Smooth muscle cell (in vitro differentiated cells): Measurements from ENCODE around the gene LINC00632. TPM values are rescaled to one million over a fixed set of nuclear protein-coding genes. Genes with fewer than 3 reads are reported as not detected.
A peak's percentile ranks its signal among the peaks of the same experiment; 100 is the strongest.

Experiments used
- DNase-seq: peaks from one replicate; lab custom pipeline; 2025; ENCODE audit not compliant: unreplicated experiment; lab: John Stamatoyannopoulos, UW
- H2AFZ ChIP-seq: fragments of 200-600 bp; sonication (generic); 2 replicates; pipeline ENCODE4 v1.6.0; 2016; ENCODE audit warnings: antibody characterized with exemption, low read depth, mild to moderate bottlenecking
- H3F3A ChIP-seq: fragments of 200-600 bp; sonication (generic); 2 replicates; pipeline ENCODE4 v1.6.0; 2017; ENCODE audit warnings: antibody characterized with exemption, low read depth
- H3K27ac ChIP-seq: fragments of 200-600 bp; sonication (generic); 2 replicates; pipeline ENCODE4 v1.5.1; 2016; ENCODE audit warnings: low read depth, mild to moderate bottlenecking
- H3K27me3 ChIP-seq: fragments of 200-600 bp; sonication (generic); 2 replicates; pipeline ENCODE4 v1.6.1; 2016; ENCODE audit warnings: low read depth, mild to moderate bottlenecking
- H3K36me3 ChIP-seq: fragments of 200-600 bp; sonication (generic); 2 replicates; pipeline ENCODE4 v1.5.1; 2016; ENCODE audit warnings: low read depth
- H3K4me1 ChIP-seq: fragments of 200-600 bp; sonication (generic); 2 replicates; pipeline ENCODE4 v1.5.1; 2016; ENCODE audit warnings: low read depth
- H3K4me2 ChIP-seq: fragments of 200-600 bp; sonication (generic); 2 replicates; pipeline ENCODE4 v1.6.0; 2016; ENCODE audit warnings: mild to moderate bottlenecking
- H3K4me3 ChIP-seq: fragments of 200-600 bp; sonication (generic); 2 replicates; pipeline ENCODE4 v1.5.1; 2016; ENCODE audit warnings: mild to moderate bottlenecking
- H3K79me2 ChIP-seq: fragments of 200-600 bp; sonication (generic); 2 replicates; pipeline ENCODE4 v1.6.0; 2016; ENCODE audit warnings: low read depth, mild to moderate bottlenecking
- H3K9ac ChIP-seq: fragments of 200-600 bp; sonication (generic); 2 replicates; pipeline ENCODE4 v1.6.0; 2016; ENCODE audit warnings: low read depth
- H3K9me3 ChIP-seq: fragments of 200-600 bp; sonication (generic); replicated peaks from 2 replicates; pipeline ENCODE4 v1.5.1; 2016; ENCODE audit warnings: low read depth
- H4K20me1 ChIP-seq: fragments of 200-600 bp; sonication (generic); 2 replicates; pipeline ENCODE4 v1.6.0; 2016; ENCODE audit warnings: low read depth
- WGBS: methylation state at CpG from one replicate; pipeline ENCODE4 v1.1.7; 2016; ENCODE audit warnings: low lambda C conversion rate; 5-methylcytosine and 5-hydroxymethylcytosine counted together
- polyA plus RNA-seq: library from polyadenylated mRNA; unstranded; fragments of >200 nt; fragmentation: Nextera tagmentation; extraction: Ambion mirVana; gene quantifications from 2 replicates; pipeline ENCODE4 v1.2.1, GENCODE V29; 2016
- total RNA-seq: library from RNA; depleted of rRNA; stranded (reverse); fragments of >200 nt; gene quantifications from 2 replicates; pipeline ENCODE4 v1.2.3, GENCODE V29; 2014
- TF ChIP-seq, protein P1 (sequence below): fragments of 200-600 bp; sonication (generic); IDR thresholded peaks from 2 replicates; pipeline ENCODE4 v1.5.1; 2017; ENCODE audit warnings: borderline replicate concordance, mild to moderate bottlenecking, antibody characterized with exemption; ENCODE audit not compliant: insufficient read depth, poor library complexity, severe bottlenecking

LINC00632 gene
- total and polyA plus RNA-seq, 2 experiments from 2014 or later, result 109 to 770 TPM

DNA sequence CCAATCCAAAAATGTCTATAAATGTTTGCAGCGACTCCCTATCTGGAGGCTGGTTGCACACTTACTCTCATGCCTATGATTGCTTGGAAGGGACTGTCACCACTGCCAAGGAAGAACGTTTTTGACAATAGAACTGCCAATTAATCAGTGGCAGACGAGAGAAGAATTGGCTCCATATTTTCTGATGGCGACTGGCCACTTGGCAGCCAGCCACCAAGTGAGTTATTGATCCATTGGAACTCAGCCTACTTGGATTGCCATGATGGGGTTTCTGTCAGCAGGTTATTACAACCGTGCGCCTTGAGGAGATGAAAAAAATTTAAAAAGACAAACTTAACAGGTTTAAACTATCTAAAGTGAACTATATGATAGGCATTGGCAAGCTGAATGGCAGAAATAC is 47.4 kb downstream of the LINC00632 start:
- H3K4me3 ChIP-seq, result no peak overlapping the region
- no peak for DNase-seq
- WGBS, result 71% methylated on average over 6 of the region's 6 CpGs

DNA sequence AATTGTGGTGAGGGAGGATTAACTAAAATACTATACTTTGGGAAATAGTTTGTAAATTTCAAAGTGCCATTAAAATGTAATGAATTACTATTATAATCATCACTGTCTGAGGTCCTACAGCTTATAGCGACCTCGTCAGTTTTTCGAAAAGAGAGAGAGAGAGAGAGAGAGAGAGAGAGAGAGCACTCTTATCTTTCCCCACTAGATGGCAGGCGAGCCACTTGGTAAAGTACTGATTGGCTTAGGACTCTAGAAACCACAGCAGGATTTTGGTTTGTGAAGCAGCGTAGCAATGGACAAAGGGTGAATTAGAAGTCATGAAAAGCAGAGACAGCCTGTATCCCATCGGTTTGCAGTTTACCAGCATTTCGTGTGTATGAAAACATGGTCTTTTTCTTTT is 52.5 kb downstream of the LINC00632 start:
- 12% methylated on average over 7 of the region's 7 CpGs for whole genome bisulfite sequencing
- Histone ChIP-seq H3K36me3 (no peaks in the 10 kb centered on the region), H3K9ac (no peak overlapping the region), H3K27ac (no peak overlapping the region), H3F3A (no peaks in the 10 kb centered on the region), H2AFZ (no peak overlapping the region), H3K9me3 (no peaks in the 10 kb centered on the region), H4K20me1 (peaks cover 10% of the 10 kb centered on the region), H3K4me1 (peaks cover 2% of the 10 kb centered on the region), H3K4me3 (no peak overlapping the region), H3K27me3 (no peaks in the 10 kb centered on the region), H3K4me2 (no peak overlapping the region), H3K79me2 (peaks cover 10% of the 10 kb centered on the region)
- no peak for DNase-seq
- TF ChIP-seq, protein P1, sequence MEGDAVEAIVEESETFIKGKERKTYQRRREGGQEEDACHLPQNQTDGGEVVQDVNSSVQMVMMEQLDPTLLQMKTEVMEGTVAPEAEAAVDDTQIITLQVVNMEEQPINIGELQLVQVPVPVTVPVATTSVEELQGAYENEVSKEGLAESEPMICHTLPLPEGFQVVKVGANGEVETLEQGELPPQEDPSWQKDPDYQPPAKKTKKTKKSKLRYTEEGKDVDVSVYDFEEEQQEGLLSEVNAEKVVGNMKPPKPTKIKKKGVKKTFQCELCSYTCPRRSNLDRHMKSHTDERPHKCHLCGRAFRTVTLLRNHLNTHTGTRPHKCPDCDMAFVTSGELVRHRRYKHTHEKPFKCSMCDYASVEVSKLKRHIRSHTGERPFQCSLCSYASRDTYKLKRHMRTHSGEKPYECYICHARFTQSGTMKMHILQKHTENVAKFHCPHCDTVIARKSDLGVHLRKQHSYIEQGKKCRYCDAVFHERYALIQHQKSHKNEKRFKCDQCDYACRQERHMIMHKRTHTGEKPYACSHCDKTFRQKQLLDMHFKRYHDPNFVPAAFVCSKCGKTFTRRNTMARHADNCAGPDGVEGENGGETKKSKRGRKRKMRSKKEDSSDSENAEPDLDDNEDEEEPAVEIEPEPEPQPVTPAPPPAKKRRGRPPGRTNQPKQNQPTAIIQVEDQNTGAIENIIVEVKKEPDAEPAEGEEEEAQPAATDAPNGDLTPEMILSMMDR, result peak; percentile 61

More for the DNA sequence above, 47.4 kb downstream of the LINC00632 start:
- Histone ChIP-seq H3K79me2 (no peaks in the 10 kb centered on the region), H3K4me1 (no peaks in the 10 kb centered on the region), H3K27ac (no peak overlapping the region), H4K20me1 (no peaks in the 10 kb centered on the region), H3K9ac (no peak overlapping the region), H3K9me3 (no peaks in the 10 kb centered on the region), H2AFZ (no peak overlapping the region), H3F3A (no peaks in the 10 kb centered on the region), H3K4me2 (no peak overlapping the region), H3K27me3 (no peaks in the 10 kb centered on the region), H3K36me3 (no peaks in the 10 kb centered on the region)
- TF ChIP-seq, protein P1, result no peak

DNA sequence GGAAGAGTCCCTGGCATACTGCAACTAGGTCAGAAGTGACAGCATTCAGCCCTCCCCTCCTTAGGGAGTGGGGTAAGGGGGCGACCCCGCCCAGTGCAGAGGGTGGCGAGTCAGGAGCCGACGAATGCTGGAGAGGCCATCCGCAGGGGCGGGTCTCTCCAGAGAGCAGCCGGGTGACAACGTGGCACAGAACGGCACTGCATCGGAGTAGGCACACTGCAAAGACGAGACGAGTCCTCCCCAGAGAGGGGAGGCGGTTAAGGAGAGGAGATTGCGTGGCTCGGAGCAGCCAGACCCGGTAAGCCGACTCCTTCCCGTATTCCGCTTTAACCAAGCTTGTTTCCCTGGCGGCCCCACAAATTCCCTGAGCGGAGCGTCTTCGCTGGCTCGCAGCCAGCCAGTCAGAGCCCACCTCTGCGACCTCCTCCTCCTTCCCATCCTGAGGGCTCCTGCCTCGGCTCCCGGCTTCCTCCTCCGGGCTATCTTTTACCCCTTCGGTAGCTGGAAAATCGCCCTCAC is 54.9 kb downstream of the LINC00632 start:
- Histone ChIP-seq H4K20me1 (peaks cover 31% of the 10 kb centered on the region), H3K36me3 (no peaks in the 10 kb centered on the region), H3K27me3 (no peaks in the 10 kb centered on the region), H2AFZ (no peak overlapping the region), H3K27ac (peak overlapping the region; percentile 92), H3K9me3 (no peaks in the 10 kb centered on the region), H3K4me3 (peak overlapping the region; percentile 67), H3K79me2 (peaks cover 32% of the 10 kb centered on the region), H3K4me2 (peak overlapping the region; percentile 88), H3F3A (no peaks in the 10 kb centered on the region), H3K4me1 (peaks cover 5% of the 10 kb centered on the region), H3K9ac (peak overlapping the region; percentile 92)
- 48% methylated on average over 29 of the region's 31 CpGs for WGBS
- TF ChIP-seq, protein P1, result no peak
- peak; percentile 23 for DNase-seq
